HCT116 (cell line): Measurements from ENCODE around the gene C2CD3. TPM values are rescaled to one million over a fixed set of nuclear protein-coding genes. Genes with fewer than 3 reads are reported as not detected.

Source experiments
- ATAC-seq: fragments of 200-7000 bp; cut with Tn5 transposase; 2 replicates; pipeline ENCODE4 v1.9.1; 2020; ENCODE audit warnings: mild to moderate bottlenecking, moderate library complexity
- BruUV-seq: library from RNA; stranded (reverse); fragments of 400-500 nt; replicated peaks from 2 replicates; lab custom pipeline; 2021; lab: Mats Ljungman, UMichigan
- CTCF ChIA-PET: fragments of 300-600 bp; sonication (Branson Sonifier 250); formaldehyde crosslinking; loops from one replicate; lab custom pipeline; 2021; ENCODE audit warnings: antibody characterized with exemption; lab: Charles Lee
- POLR2A ChIA-PET: fragments of 300-600, 350-600 bp; sonication (Branson Sonifier 250); formaldehyde crosslinking; loops from one replicate; lab custom pipeline; 2021; ENCODE audit warnings: antibody characterized with exemption; lab: Charles Lee
- RAD21 ChIA-PET, 2 experiments: fragments of 300-600 bp; sonication (Branson Sonifier 250); formaldehyde crosslinking; loops; one replicate each; lab custom pipeline; 2023; ENCODE audit warnings: low total read pairs in 2 of 2; ENCODE audit not compliant: uncharacterized antibody in 2 of 2, unreplicated experiment in 2 of 2, low non-redundant PET in 1 of 2; lab: Charles Lee
- DNase-seq: peaks from one replicate; pipeline ENCODE4 v3.0.0-alpha.2; 2010; ENCODE audit warnings: low read depth, low spot score
- H2AFZ ChIP-seq: fragments of 200-600 bp; shearing (Covaris generic), sonication (generic); 2 replicates; pipeline ENCODE4 v1.6.1; 2017; ENCODE audit warnings: low read depth, mixed run types, mixed read lengths, antibody characterized with exemption, low read length; ENCODE audit not compliant: poor library complexity, severe bottlenecking
- H3K27ac ChIP-seq: 2 replicates; pipeline ENCODE4 v1.5.1; 2012; ENCODE audit warnings: low read depth, low read length
- H3K27me3 ChIP-seq: fragments of 200-600 bp; sonication (generic); 2 replicates; pipeline ENCODE4 v1.6.1; 2016; ENCODE audit warnings: mixed run types, low read length, mixed read lengths; ENCODE audit not compliant: insufficient read depth
- H3K36me3 ChIP-seq, 2 experiments: fragments of 200-500 bp in 1 of 2; fragments of 200-600 bp in 1 of 2; sonication (Bioruptor generic) in 1 of 2; sonication (generic) in 1 of 2; 2 replicates each; pipeline versions ENCODE4 v1.5.1 to v1.6.1; 2014 to 2016; ENCODE audit warnings: low read length in 2 of 2, inconsistent platforms in 1 of 2, mixed read lengths in 1 of 2, mixed run types in 1 of 2; ENCODE audit not compliant: insufficient read depth in 2 of 2, control insufficient read depth in 1 of 2
- H3K4me1 ChIP-seq, 2 experiments: fragments of 200-600 bp in 1 of 2; sonication (generic) in 1 of 2; 2 replicates each; pipeline versions ENCODE4 v1.5.1 to v1.6.1; 2012 to 2017; ENCODE audit warnings: low read length in 2 of 2, inconsistent platforms in 1 of 2, mild to moderate bottlenecking in 1 of 2, mixed read lengths in 1 of 2, mixed run types in 1 of 2, moderate library complexity in 1 of 2; ENCODE audit not compliant: insufficient read depth in 2 of 2, control insufficient read depth in 1 of 2
- H3K4me2 ChIP-seq: fragments of 200-600 bp; sonication (generic); 2 replicates; pipeline ENCODE4 v1.6.1; 2017; ENCODE audit warnings: mixed run types, low read length, mixed read lengths
- H3K4me3 ChIP-seq, 2 experiments: fragments of 200-600 bp in 1 of 2; sonication (generic) in 1 of 2; replicated peaks in 1 of 2; 2 replicates each; pipeline ENCODE4 v1.5.1; 2011 to 2016; ENCODE audit warnings: low read length in 2 of 2, control low read depth in 1 of 2, low read depth in 1 of 2, mild to moderate bottlenecking in 1 of 2, mixed read lengths in 1 of 2, mixed run types in 1 of 2
- H3K79me2 ChIP-seq: fragments of 200-600 bp; sonication (generic); 2 replicates; pipeline ENCODE4 v1.6.1; 2017; ENCODE audit warnings: mild to moderate bottlenecking, mixed run types, low read length, moderate library complexity, mixed read lengths; ENCODE audit not compliant: insufficient read depth
- H3K9ac ChIP-seq: fragments of 200-600 bp; sonication (generic); 2 replicates; pipeline ENCODE4 v1.6.1; 2016; ENCODE audit warnings: low read length, mixed read lengths
- H3K9me2 ChIP-seq: fragments of 200-600 bp; sonication (generic), shearing (Covaris generic); 2 replicates; pipeline ENCODE4 v1.6.1; 2017; ENCODE audit warnings: mixed run types, mild to moderate bottlenecking, moderate library complexity; ENCODE audit not compliant: insufficient read depth
- H3K9me3 ChIP-seq, 2 experiments: fragments of 200-500 bp in 1 of 2; fragments of 200-600 bp in 1 of 2; sonication (Bioruptor generic) in 1 of 2; sonication (generic) in 1 of 2; 2 replicates each; pipeline ENCODE4 v1.6.1; 2014 to 2017; ENCODE audit warnings: low read length in 2 of 2, mixed read lengths in 2 of 2, inconsistent platforms in 1 of 2, low read depth in 1 of 2, mild to moderate bottlenecking in 1 of 2, mixed run types in 1 of 2, moderate library complexity in 1 of 2; ENCODE audit not compliant: control insufficient read depth in 1 of 2, insufficient read depth in 1 of 2
- H4K20me1 ChIP-seq: fragments of 200-600 bp; sonication (generic), shearing (Covaris generic); 2 replicates; pipeline ENCODE4 v1.6.1; 2017; ENCODE audit warnings: mixed run types, mild to moderate bottlenecking, moderate library complexity; ENCODE audit not compliant: insufficient read depth
- ATF3 ChIP-seq: IDR thresholded peaks from 2 replicates; pipeline ENCODE4 v1.6.1; 2012
- CBX3 ChIP-seq: IDR thresholded peaks from 2 replicates; pipeline ENCODE4 v1.6.1; 2012; ENCODE audit warnings: low read depth
- CTCF ChIP-seq, 3 experiments: fragments of 200-600 bp in 1 of 3; sonication (generic) in 1 of 3; IDR thresholded peaks in 2 of 3; conservative IDR thresholded peaks in 1 of 3; 2 replicates each; pipeline ENCODE4 v1.5.1; 2012 to 2017; ENCODE audit warnings: low read depth in 2 of 3, low read length in 2 of 3, antibody characterized with exemption in 1 of 3, borderline replicate concordance in 1 of 3, control low read depth in 1 of 3, mild to moderate bottlenecking in 1 of 3, mixed read lengths in 1 of 3, mixed run types in 1 of 3, moderate library complexity in 1 of 3; ENCODE audit not compliant: insufficient read depth in 1 of 3
- EGR1 ChIP-seq: IDR thresholded peaks from 2 replicates; pipeline ENCODE4 v1.6.1; 2012; ENCODE audit warnings: low read depth
- ELF1 ChIP-seq: IDR thresholded peaks from 2 replicates; pipeline ENCODE4 v1.6.1; 2012; ENCODE audit warnings: low read depth, borderline replicate concordance
- EZH2phosphoT487 ChIP-seq: fragments of 200-600 bp; IDR thresholded peaks from 2 replicates; pipeline ENCODE4 v1.6.1; 2018; ENCODE audit warnings: antibody characterized with exemption, borderline replicate concordance
- JUND ChIP-seq: IDR thresholded peaks from 2 replicates; pipeline ENCODE4 v1.6.1; 2012
- POLR2A ChIP-seq: IDR thresholded peaks from 2 replicates; pipeline ENCODE4 v1.7.0; 2011; ENCODE audit warnings: borderline replicate concordance; ENCODE audit not compliant: insufficient read depth, insufficient read length; ENCODE audit errors: extremely low read depth
- RAD21 ChIP-seq: IDR thresholded peaks from 2 replicates; pipeline ENCODE4 v1.6.1; 2012; ENCODE audit warnings: low read depth, mild to moderate bottlenecking
- SIN3A ChIP-seq: IDR thresholded peaks from 2 replicates; pipeline ENCODE4 v1.6.1; 2012; ENCODE audit warnings: low read depth
- SRF ChIP-seq: IDR thresholded peaks from 2 replicates; pipeline ENCODE4 v1.6.1; 2012; ENCODE audit warnings: low read depth
- YY1 ChIP-seq: IDR thresholded peaks from 2 replicates; pipeline ENCODE4 v1.6.1; 2011; ENCODE audit warnings: low read length, low read depth, moderate library complexity, mild to moderate bottlenecking; ENCODE audit not compliant: insufficient replicate concordance; ENCODE audit errors: extremely low read depth
- ZFX ChIP-seq: fragments of 450-650 bp; IDR thresholded peaks from 2 replicates; pipeline ENCODE4 v1.6.1; 2017
- ZNF274 ChIP-seq: fragments of 200-500 bp; sonication (Bioruptor generic); IDR thresholded peaks from 2 replicates; pipeline ENCODE4 v1.6.1; 2014; ENCODE audit warnings: mild to moderate bottlenecking, low read depth, low read length, inconsistent platforms
- intact Hi-C: fragments of 100-400 bp; cut with micrococcal nuclease; formaldehyde crosslinking; loops from 2 replicates; pipeline ENCODE4 v1.10.0; 2022
- total RNA-seq: library from RNA; stranded (reverse); gene quantifications from one replicate; pipeline ENCODE4 v1.2.1, GENCODE V29; 2021; ENCODE audit not compliant: unreplicated experiment
- TF ChIP-seq, protein P1 (sequence below): IDR thresholded peaks from 2 replicates; pipeline ENCODE4 v1.6.1; 2012

C2CD3 gene
- total RNA-seq, 1 experiment from 2014 or later = 30.6 TPM

DNA sequence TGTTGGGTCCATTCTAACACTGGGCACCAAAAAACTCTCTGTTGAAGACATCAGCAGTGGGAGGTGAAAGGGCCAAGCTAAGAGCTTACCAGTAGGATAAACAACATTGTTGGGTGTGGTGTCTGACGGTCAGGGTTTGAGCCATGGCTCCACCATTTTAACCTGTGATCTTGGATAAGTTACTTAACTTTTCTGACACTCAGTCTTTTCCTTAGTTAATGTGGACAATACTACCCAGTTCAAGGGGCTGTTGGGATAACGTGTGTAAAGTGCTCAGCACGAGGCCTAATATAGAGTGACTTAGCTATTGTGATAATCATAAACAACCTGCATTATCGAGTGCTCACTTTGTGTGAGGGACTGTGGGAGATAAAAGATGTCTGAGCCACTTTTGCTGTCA is 168.0 kb downstream of the C2CD3 start:
- intact Hi-C loops = no loop called here
- CTCF ChIA-PET = no interaction called here
- Histone ChIP-seq H3K4me2 (no peak overlapping the region), H3K36me3 (no peaks in the 10 kb centered on the region), H3K9me3 (no peaks in the 10 kb centered on the region), H4K20me1 (no peaks in the 10 kb centered on the region), H3K4me1 (no peaks in the 10 kb centered on the region), H3K4me3 (no peak overlapping the region), H3K27ac (no peak overlapping the region), H2AFZ (no peak overlapping the region), H3K9me2 (no peaks in the 10 kb centered on the region), H3K79me2 (no peaks in the 10 kb centered on the region), H3K9ac (no peak overlapping the region), H3K27me3 (no peaks in the 10 kb centered on the region)
- no peak for ATAC-seq
- RAD21 ChIA-PET = no interaction called here
- TF ChIP-seq ELF1 (no peak), JUND (no peak), POLR2A (no peak), ZNF274 (no peak), CTCF (IDR thresholded peaks at IDR 0.05 in 2 of 3, conservative IDR thresholded peaks at IDR 0.05 in 1 of 3; ENCODE audit: borderline replicate concordance in 1 of 3, insufficient read depth in 1 of 3, low read depth in 2 of 3, low read length in 2 of 3) (no peak), ZFX (no peak), ATF3 (no peak), YY1 (no peak), EGR1 (no peak), SRF (no peak), CBX3 (no peak), SIN3A (no peak), RAD21 (no peak), EZH2phosphoT487 (no peak)
- TF ChIP-seq, protein P1, sequence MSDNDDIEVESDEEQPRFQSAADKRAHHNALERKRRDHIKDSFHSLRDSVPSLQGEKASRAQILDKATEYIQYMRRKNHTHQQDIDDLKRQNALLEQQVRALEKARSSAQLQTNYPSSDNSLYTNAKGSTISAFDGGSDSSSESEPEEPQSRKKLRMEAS = no peak
- DNase-seq = no peak
- POLR2A ChIA-PET = no interaction called here
- BruUV-seq = no TSS peak
